ENCODE results near the gene ACIN1. TPM values are rescaled to one million over a fixed set of nuclear protein-coding genes. Genes with fewer than 3 reads are reported as not detected.
"Not testable (repeated sequence)": the region's sequence is repeated elsewhere in the genome, so short reads cannot be mapped to it uniquely, and the experiment has no call there.

Gene ACIN1
- total and polyA plus RNA-seq, 7 donors = 45.2 to 83.2 (median 75.3) TPM

- intact Hi-C loops (cut with DNase I) = no loop called here
- 59 to 63% (median 61%) methylated on average over 5 of the region's 5 CpGs for WGBS, 3 donors
- ATAC-seq = no peak
These were observed 15.8 kb upstream of the ACIN1 start for GRCh38 chr14:23110579-23111365.

GRCh38 chr14:23109769-23110168, 14.8 kb upstream of the ACIN1 start:
- Histone ChIP-seq H3K27me3 (ENCODE audit: insufficient read depth in 3 of 3, low read length in 2 of 3) (peaks cover 0 to 7% (median 3%) of the 10 kb centered on the region in 3 donors), H3K36me3 (ENCODE audit: insufficient read depth in 1 of 2, low read depth in 1 of 2) (no peaks in the 10 kb centered on the region), H3K27ac (no peak overlapping the region), H3K9me3 (no peaks in the 10 kb centered on the region), H3K4me3 (no peak overlapping the region), H3K4me1 (peaks cover 1% of the 10 kb centered on the region)
- TF ChIP-seq CTCF (IDR thresholded peaks at IDR 0.05) = no peak
- DNase-seq (no peak), ATAC-seq (no peak)
- intact Hi-C loops (cut with DNase I) = no loop called here
- WGBS, 3 donors = 68 to 85% (median 81%) methylated on average over 1 of the region's 1 CpG

More at GRCh38 chr14:23110579-23111365, 15.8 kb upstream of the ACIN1 start:
- no peak for TF ChIP-seq CTCF (IDR thresholded peaks at IDR 0.05)
- no peak for DNase-seq
- no peak overlapping the region for H3K4me3 ChIP-seq
- no peaks in the 10 kb centered on the region for H3K9me3 ChIP-seq
- peaks cover 8% of the 10 kb centered on the region for H3K4me1 ChIP-seq
- H3K27ac ChIP-seq = no peak overlapping the region
- H3K27me3 ChIP-seq (ENCODE audit: insufficient read depth in 3 of 3, low read length in 2 of 3) = peaks cover 0 to 7% (median 3%) of the 10 kb centered on the region in 3 donors
- H3K36me3 ChIP-seq (ENCODE audit: insufficient read depth in 1 of 2, low read depth in 1 of 2) = no peaks in the 10 kb centered on the region

- intact Hi-C loops (cut with DNase I); H3K4me1 ChIP-seq; H3K27me3 ChIP-seq (ENCODE audit: insufficient read depth in 3 of 3, low read length in 2 of 3); H3K36me3 ChIP-seq (ENCODE audit: insufficient read depth in 1 of 2, low read depth in 1 of 2); H3K27ac ChIP-seq; H3K4me3 ChIP-seq; ATAC-seq; H3K9me3 ChIP-seq; DNase-seq: not testable (repeated sequence)
- WGBS, 3 donors = 87 to 91% (median 91%) methylated on average over 24 of the region's 24 CpGs
These were observed 13.2 kb upstream of the ACIN1 start for GRCh38 chr14:23108169-23108568.

- H3K4me1 ChIP-seq; H3K27me3 ChIP-seq (ENCODE audit: insufficient read depth in 3 of 3, low read length in 2 of 3); H3K4me3 ChIP-seq; DNase-seq; H3K36me3 ChIP-seq (ENCODE audit: insufficient read depth in 1 of 2, low read depth in 1 of 2); H3K9me3 ChIP-seq; ATAC-seq; intact Hi-C loops (cut with DNase I); H3K27ac ChIP-seq: not testable (repeated sequence)
- WGBS, 3 donors = 78 to 92% (median 87%) methylated on average over 2 of the region's 5 CpGs
These were observed 12.7 kb upstream of the ACIN1 start for GRCh38 chr14:23107620-23108019.

GRCh38 chr14:23106747-23107045, 11.8 kb upstream of the ACIN1 start:
- no peak overlapping the region for H3K27ac ChIP-seq
- no peaks in the 10 kb centered on the region for H3K4me1 ChIP-seq
- ATAC-seq (no peak), DNase-seq (no peak)
- H3K4me3 ChIP-seq = no peak overlapping the region
- no peak for TF ChIP-seq CTCF (IDR thresholded peaks at IDR 0.05)
- no peaks in the 10 kb centered on the region for H3K36me3 ChIP-seq (ENCODE audit: insufficient read depth in 1 of 2, low read depth in 1 of 2)
- H3K9me3 ChIP-seq = no peaks in the 10 kb centered on the region
- no peaks in the 10 kb centered on the region for H3K27me3 ChIP-seq (ENCODE audit: insufficient read depth in 3 of 3, low read length in 2 of 3)
- intact Hi-C loops (cut with DNase I) = no loop called here

GRCh38 chr14:23105348-23105824, 10.4 kb upstream of the ACIN1 start:
- intact Hi-C loops (cut with DNase I) = no loop called here
- no peak for DNase-seq
- Histone ChIP-seq H3K27me3 (ENCODE audit: insufficient read depth in 3 of 3, low read length in 2 of 3) (no peaks in the 10 kb centered on the region), H3K4me1 (no peaks in the 10 kb centered on the region), H3K9me3 (no peaks in the 10 kb centered on the region), H3K36me3 (ENCODE audit: insufficient read depth in 1 of 2, low read depth in 1 of 2) (no peaks in the 10 kb centered on the region), H3K4me3 (no peak overlapping the region), H3K27ac (no peak overlapping the region)
- TF ChIP-seq CTCF (IDR thresholded peaks at IDR 0.05) = no peak
- 85 to 93% (median 89%) methylated on average over 4 of the region's 4 CpGs for WGBS, 3 donors
- no peak for ATAC-seq
